Mucosa of descending colon (tissue), 3 donors: Measurements from ENCODE around the gene FZD2. TPM values are rescaled to one million over a fixed set of nuclear protein-coding genes. Genes with fewer than 3 reads are reported as not detected.

Source experiments
- ATAC-seq: fragments of 200-7000 bp; cut with Tn5 transposase; one replicate; pipeline ENCODE4 v1.9.1; 2020; ENCODE audit warnings: mild to moderate bottlenecking, moderate library complexity
- DNase-seq, 3 donors: peaks; one replicate each; pipeline ENCODE4 v3.0.0-alpha.2; 2020
- H3K36me3 ChIP-seq: fragments of 200-600 bp; one replicate; pipeline ENCODE4 v1.8.0; 2021; ENCODE audit warnings: low read depth, mild to moderate bottlenecking
- H3K4me1 ChIP-seq: fragments of 200-600 bp; one replicate; pipeline ENCODE4 v1.8.0; 2021; ENCODE audit warnings: low read depth, mild to moderate bottlenecking
- H3K4me3 ChIP-seq: fragments of 200-600 bp; one replicate; pipeline ENCODE4 v1.8.0; 2021; ENCODE audit warnings: mild to moderate bottlenecking
- H3K9me3 ChIP-seq: fragments of 200-600 bp; one replicate; pipeline ENCODE4 v1.8.0; 2021; ENCODE audit warnings: mild to moderate bottlenecking
- CTCF ChIP-seq: fragments of 200-600 bp; IDR thresholded peaks from one replicate; pipeline ENCODE4 v1.8.0; 2022; ENCODE audit warnings: antibody characterized with exemption, mild to moderate bottlenecking
- intact Hi-C, 2 donors: fragments of 100-400 bp; cut with DNase I in 1 of 2; cut with micrococcal nuclease in 1 of 2; formaldehyde crosslinking; loops; one replicate each; pipeline versions ENCODE4 v1.11.0 to v1.11.1; 2022; cut with DNase I, micrococcal nuclease
- total RNA-seq, 3 donors: library from RNA; stranded (reverse); fragmentation: NEBNext Ultra II Directional in 2 of 3; extraction: Animal tissue kit (Norgen Biotek cat#: 25700) in 2 of 3; gene quantifications; one replicate each; pipeline versions ENCODE4 v1.2.1 to v1.2.4, GENCODE V29; 2021 to 2023
- donor health status: DM: no; HTN: no; CAD: no; lungs with moderate emphysema.
- donor health status: DM: no; HTN: no; CAD: no.
- donor health status: DM: no; HTN: yes; CAD: no.

Gene FZD2
- total RNA-seq, 3 donors from 2014 or later, result 0.58 to 3.0 (median 1.5) TPM

- no peak for TF ChIP-seq CTCF
- Histone ChIP-seq H3K4me1 (no peaks in the 10 kb centered on the region), H3K4me3 (no peak overlapping the region), H3K9me3 (no peaks in the 10 kb centered on the region), H3K36me3 (no peaks in the 10 kb centered on the region)
- ATAC-seq (no peak), DNase-seq (no peak)
- intact Hi-C loops, result no loop called here
Observed at GRCh38 chr17:44543213-44543904, 13.9 kb upstream of the FZD2 start.

GRCh38 chr17:44543905-44544523, 13.3 kb upstream of the FZD2 start:
- intact Hi-C loops, result no loop called here
- Histone ChIP-seq H3K4me1 (no peaks in the 10 kb centered on the region), H3K4me3 (no peak overlapping the region), H3K36me3 (no peaks in the 10 kb centered on the region), H3K9me3 (no peaks in the 10 kb centered on the region)
- TF ChIP-seq CTCF, result no peak
- DNase-seq, result no peak
- ATAC-seq, result no peak

GRCh38 chr17:44546671-44547606, 10.3 kb upstream of the FZD2 start:
- Histone ChIP-seq H3K9me3 (no peaks in the 10 kb centered on the region), H3K4me1 (no peaks in the 10 kb centered on the region), H3K4me3 (no peak overlapping the region), H3K36me3 (no peaks in the 10 kb centered on the region)
- intact Hi-C loops, result no loop called here
- DNase-seq (no peak), ATAC-seq (no peak)
- TF ChIP-seq CTCF, result no peak

GRCh38 chr17:44547625-44548267, 9.5 kb upstream of the FZD2 start:
- no peaks in the 10 kb centered on the region for H3K9me3 ChIP-seq
- no peaks in the 10 kb centered on the region for H3K36me3 ChIP-seq
- no peak for DNase-seq
- ATAC-seq, result no peak
- no peaks in the 10 kb centered on the region for H3K4me1 ChIP-seq
- no peak for TF ChIP-seq CTCF
- intact Hi-C loops, result no loop called here
- no peak overlapping the region for H3K4me3 ChIP-seq
